ENCODE data around the gene CCDC160. TPM values are rescaled to one million over a fixed set of nuclear protein-coding genes. Genes with fewer than 3 reads are reported as not detected.
"Not testable (repeated sequence)": the region's sequence is repeated elsewhere in the genome, so short reads cannot be mapped to it uniquely, and the experiment has no call there.

Gene CCDC160
- total and polyA plus RNA-seq, 11 donors, result 0.06 TPM; not detected in 10

DNA sequence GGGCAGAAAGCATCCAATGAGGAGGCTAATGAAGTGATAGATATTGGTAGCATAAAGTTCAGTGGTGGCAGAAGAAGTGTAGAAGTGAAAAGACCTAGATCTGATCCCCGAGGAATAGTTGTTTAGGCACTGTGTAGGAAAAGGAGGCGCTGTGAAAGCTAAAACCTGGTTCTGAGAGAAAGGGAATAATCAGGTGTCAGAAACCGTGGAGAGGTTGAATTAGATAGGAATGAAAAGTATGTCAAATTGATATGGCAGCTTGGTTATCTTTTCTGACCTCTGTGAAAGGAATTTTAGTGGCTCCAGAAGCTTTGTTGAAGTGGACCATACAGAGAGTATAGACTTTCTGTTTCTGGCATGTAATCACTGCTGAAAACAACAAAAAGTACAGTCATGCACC lies 30.8 kb upstream of the CCDC160 start:
- Histone ChIP-seq H3K36me3 (no peaks in the 10 kb centered on the region), H3K4me3 (no peak overlapping the region), H3K27me3 (peaks cover 0 to 4% (median 0%) of the 10 kb centered on the region in 9 donors), H3K4me1 (no peaks in the 10 kb centered on the region), H3K27ac (no peak overlapping the region), H3K9me3 (peaks cover 0 to 10% (median 0%) of the 10 kb centered on the region in 12 donors)
- intact Hi-C loops (cut with DNase I), result no loop called here
- DNase-seq (no peak), ATAC-seq (no peak)
- 40 to 46% (median 41%) methylated on average over 3 of the region's 3 CpGs for WGBS, 4 donors
- no peak for TF ChIP-seq POLR2A (IDR thresholded peaks at IDR 0.05)
- TF ChIP-seq, protein P1, sequence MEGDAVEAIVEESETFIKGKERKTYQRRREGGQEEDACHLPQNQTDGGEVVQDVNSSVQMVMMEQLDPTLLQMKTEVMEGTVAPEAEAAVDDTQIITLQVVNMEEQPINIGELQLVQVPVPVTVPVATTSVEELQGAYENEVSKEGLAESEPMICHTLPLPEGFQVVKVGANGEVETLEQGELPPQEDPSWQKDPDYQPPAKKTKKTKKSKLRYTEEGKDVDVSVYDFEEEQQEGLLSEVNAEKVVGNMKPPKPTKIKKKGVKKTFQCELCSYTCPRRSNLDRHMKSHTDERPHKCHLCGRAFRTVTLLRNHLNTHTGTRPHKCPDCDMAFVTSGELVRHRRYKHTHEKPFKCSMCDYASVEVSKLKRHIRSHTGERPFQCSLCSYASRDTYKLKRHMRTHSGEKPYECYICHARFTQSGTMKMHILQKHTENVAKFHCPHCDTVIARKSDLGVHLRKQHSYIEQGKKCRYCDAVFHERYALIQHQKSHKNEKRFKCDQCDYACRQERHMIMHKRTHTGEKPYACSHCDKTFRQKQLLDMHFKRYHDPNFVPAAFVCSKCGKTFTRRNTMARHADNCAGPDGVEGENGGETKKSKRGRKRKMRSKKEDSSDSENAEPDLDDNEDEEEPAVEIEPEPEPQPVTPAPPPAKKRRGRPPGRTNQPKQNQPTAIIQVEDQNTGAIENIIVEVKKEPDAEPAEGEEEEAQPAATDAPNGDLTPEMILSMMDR (IDR thresholded peaks at IDR 0.05), result no peak

DNA sequence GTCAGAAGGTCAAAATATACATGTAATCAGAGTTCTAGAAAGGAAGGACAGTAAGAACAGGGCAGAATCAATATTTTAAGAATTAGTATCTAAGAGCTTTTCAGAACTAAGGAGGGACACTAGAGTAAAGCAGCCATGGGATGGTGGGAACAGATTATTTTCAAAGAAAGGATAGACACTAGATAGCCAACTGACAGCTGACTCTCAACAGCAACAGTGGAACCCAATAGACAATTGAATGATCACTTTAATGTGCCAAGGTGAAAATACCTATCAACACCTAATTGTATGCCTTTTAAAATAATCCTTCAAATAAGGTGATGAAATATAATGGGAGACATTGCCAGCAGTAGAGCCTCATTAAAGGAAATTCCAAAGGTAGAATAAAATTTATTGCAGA lies 26.5 kb upstream of the CCDC160 start:
- intact Hi-C loops (cut with DNase I), result no loop called here
- no peak for TF ChIP-seq POLR2A (IDR thresholded peaks at IDR 0.05)
- TF ChIP-seq, protein P1 (IDR thresholded peaks at IDR 0.05), result no peak
- Histone ChIP-seq H3K4me1 (no peaks in the 10 kb centered on the region), H3K4me3 (no peak overlapping the region), H3K36me3 (no peaks in the 10 kb centered on the region), H3K27me3 (peaks cover 0 to 2% (median 0%) of the 10 kb centered on the region in 9 donors), H3K9me3 (peaks cover 0 to 7% (median 0%) of the 10 kb centered on the region in 12 donors), H3K27ac (no peak overlapping the region)
- DNase-seq (no peak), ATAC-seq (no peak)

DNA sequence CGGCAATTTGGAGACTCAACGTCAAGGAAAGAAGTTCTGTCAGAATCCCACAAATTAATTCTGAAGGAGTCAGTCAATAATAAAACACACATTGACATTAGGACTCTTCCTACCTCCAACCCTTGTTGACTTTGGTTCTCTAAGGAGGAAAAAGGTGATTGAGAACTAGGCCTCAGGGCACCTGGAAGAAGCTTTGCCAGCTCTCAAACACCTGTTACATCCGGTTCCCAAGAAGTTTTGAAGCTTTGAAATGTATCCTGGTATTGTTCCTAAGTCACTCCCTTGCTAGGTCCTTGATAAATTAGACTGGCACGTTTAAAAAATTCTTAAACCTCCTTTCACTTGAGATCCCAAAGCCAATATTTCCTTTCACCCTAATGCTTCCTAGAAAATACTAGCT lies 1.7 kb upstream of the CCDC160 start:
- Histone ChIP-seq H3K36me3 (no peaks in the 10 kb centered on the region), H3K9me3 (no peaks in the 10 kb centered on the region), H3K4me3 (no peak overlapping the region), H3K27ac (no peak overlapping the region), H3K27me3 (peaks cover 0 to 24% (median 0%) of the 10 kb centered on the region in 9 donors), H3K4me1 (no peaks in the 10 kb centered on the region)
- 65 to 86% (median 77%) methylated on average over 4 of the region's 4 CpGs for WGBS, 4 donors
- ATAC-seq (no peak), DNase-seq (no peak)
- TF ChIP-seq POLR2A (IDR thresholded peaks at IDR 0.05), result no peak
- TF ChIP-seq, protein P1 (IDR thresholded peaks at IDR 0.05), result no peak
- intact Hi-C loops (cut with DNase I), result no loop called here

DNA sequence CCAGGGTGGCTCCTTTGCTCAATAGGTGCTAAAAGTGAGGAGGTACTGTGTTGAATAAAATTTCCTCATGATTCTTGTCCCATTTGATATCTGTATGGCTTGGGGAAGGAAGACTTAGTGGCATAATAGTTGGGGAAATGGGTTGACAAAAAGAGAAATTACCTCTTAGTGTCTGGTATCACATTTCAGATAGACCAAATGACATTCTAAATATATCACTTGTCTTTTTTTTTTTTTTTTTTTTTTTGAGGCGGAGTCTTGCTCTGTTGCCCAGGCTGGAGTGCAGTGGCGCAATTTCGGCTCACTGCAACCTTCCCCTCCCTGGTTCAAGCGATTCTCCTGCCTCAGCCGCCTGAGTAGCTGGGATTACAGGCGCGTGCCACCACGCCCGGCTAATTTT lies 1.2 kb downstream of the CCDC160 start:
- DNase-seq; H3K9me3 ChIP-seq; H3K4me3 ChIP-seq; H3K27ac ChIP-seq; H3K4me1 ChIP-seq; H3K36me3 ChIP-seq; ATAC-seq; intact Hi-C loops (cut with DNase I): not testable (repeated sequence)
- peaks cover 0 to 34% (median 0%) of the 10 kb centered on the region in 9 donors for H3K27me3 ChIP-seq
- WGBS, 4 donors, result 88 to 97% (median 92%) methylated on average over 8 to 9 of the region's 9 CpGs

DNA sequence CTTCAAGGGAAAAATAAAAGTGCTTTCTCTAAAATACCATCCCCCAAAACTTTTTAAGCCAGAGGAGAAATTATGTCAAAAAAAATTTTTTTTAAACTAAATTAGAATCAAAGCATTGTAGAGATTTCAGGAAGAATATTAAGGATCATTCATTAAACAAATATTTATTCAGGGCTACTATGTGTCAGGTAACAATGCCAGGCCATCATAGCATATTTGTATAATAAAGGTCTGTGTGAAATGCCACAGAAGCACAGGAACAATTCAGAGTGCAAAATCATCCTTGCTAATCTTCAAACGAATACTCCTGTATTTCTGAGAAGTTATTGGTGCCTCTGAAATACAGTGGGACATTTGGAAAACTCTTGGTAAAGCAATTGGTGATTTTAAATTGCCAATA lies 2.0 kb downstream of the CCDC160 start:
- Histone ChIP-seq H3K4me3 (no peak overlapping the region), H3K27me3 (peaks cover 0 to 34% (median 0%) of the 10 kb centered on the region in 9 donors), H3K4me1 (no peaks in the 10 kb centered on the region), H3K36me3 (no peaks in the 10 kb centered on the region), H3K27ac (no peak overlapping the region), H3K9me3 (no peaks in the 10 kb centered on the region)
- no peak for DNase-seq
- TF ChIP-seq, protein P1 (IDR thresholded peaks at IDR 0.05), result no peak
- TF ChIP-seq POLR2A (IDR thresholded peaks at IDR 0.05), result no peak
- ATAC-seq, result no peak
- intact Hi-C loops (cut with DNase I), result no loop called here
- WGBS, 4 donors, result 59 to 76% (median 64%) methylated on average over 1 of the region's 1 CpG
